ENCODE results near the gene KRT16.

KRT16 gene

DNA sequence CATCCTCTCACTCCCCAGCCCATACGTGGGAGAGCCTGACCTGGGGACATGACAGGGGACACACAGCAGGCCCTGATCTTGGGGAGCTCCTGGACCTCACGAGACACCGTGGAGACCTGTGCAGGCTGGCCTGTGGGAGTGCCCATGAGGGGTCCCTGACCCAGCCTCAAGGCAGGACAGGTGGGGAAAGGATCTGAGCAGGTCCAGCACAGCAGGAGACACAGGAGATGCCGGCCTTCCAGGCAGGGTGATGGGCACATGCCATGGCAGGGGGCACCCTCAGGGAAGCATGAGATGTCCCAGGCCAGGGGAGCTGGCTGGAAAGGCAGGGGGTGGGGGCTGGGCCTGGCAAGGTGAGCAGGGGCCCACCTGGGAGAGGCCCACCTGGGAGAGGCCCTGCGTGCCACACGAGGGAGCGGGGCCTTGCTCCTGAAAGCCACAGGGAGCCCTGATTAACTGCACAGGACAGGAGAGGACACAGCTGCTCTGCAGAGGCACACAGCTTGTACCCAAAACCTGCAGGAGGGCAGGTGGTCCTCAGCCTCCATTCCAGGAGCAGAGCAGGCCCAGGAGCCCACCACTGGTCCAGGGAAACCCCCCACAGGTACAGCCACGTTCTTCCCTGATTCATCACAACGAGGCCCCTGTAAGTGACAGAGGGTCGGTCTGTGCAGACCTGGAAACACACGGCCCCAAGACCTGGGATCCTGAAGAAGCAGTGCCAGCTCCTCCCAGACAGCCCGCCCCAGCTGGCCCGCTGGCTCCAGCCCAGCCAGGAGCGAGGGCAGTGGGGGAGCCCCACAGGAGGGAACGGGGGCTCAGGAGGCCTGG is 38.4 kb upstream of the KRT16 start:
- no peak for ATAC-seq (ENCODE audit: low read depth)
- no peak for DNase-seq (ENCODE audit: low spot score)
- peak overlapping the region; percentile 99 for H3K27ac ChIP-seq (ENCODE audit: poor library complexity, severe bottlenecking)
- peaks cover 58% of the 10 kb centered on the region for H3K4me1 ChIP-seq (ENCODE audit: insufficient read depth, poor library complexity, severe bottlenecking)
- H3K4me3 ChIP-seq (ENCODE audit: severe bottlenecking), result no peak overlapping the region
- no peaks in the 10 kb centered on the region for H3K27me3 ChIP-seq (ENCODE audit: insufficient read depth, poor library complexity, severe bottlenecking)
- no peaks in the 10 kb centered on the region for H3K36me3 ChIP-seq (ENCODE audit: low read depth)
- no peaks in the 10 kb centered on the region for H3K9me3 ChIP-seq (ENCODE audit: severe bottlenecking)
- TF ChIP-seq, protein P1, sequence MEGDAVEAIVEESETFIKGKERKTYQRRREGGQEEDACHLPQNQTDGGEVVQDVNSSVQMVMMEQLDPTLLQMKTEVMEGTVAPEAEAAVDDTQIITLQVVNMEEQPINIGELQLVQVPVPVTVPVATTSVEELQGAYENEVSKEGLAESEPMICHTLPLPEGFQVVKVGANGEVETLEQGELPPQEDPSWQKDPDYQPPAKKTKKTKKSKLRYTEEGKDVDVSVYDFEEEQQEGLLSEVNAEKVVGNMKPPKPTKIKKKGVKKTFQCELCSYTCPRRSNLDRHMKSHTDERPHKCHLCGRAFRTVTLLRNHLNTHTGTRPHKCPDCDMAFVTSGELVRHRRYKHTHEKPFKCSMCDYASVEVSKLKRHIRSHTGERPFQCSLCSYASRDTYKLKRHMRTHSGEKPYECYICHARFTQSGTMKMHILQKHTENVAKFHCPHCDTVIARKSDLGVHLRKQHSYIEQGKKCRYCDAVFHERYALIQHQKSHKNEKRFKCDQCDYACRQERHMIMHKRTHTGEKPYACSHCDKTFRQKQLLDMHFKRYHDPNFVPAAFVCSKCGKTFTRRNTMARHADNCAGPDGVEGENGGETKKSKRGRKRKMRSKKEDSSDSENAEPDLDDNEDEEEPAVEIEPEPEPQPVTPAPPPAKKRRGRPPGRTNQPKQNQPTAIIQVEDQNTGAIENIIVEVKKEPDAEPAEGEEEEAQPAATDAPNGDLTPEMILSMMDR (IDR thresholded peaks at IDR 0.05; ENCODE audit: poor library complexity, severe bottlenecking), result no peak

- no peaks in the 10 kb centered on the region for H3K27me3 ChIP-seq (ENCODE audit: insufficient read depth, poor library complexity, severe bottlenecking)
- H3K9me3 ChIP-seq (ENCODE audit: severe bottlenecking), result no peaks in the 10 kb centered on the region
- DNase-seq (ENCODE audit: low spot score) (no peak), ATAC-seq (ENCODE audit: low read depth) (no peak)
- no peak overlapping the region for H3K4me3 ChIP-seq (ENCODE audit: severe bottlenecking)
- no peaks in the 10 kb centered on the region for H3K36me3 ChIP-seq (ENCODE audit: low read depth)
- TF ChIP-seq, protein P1 (IDR thresholded peaks at IDR 0.05; ENCODE audit: poor library complexity, severe bottlenecking), result no peak
- H3K27ac ChIP-seq (ENCODE audit: poor library complexity, severe bottlenecking), result peak overlapping the region; percentile 99
- H3K4me1 ChIP-seq (ENCODE audit: insufficient read depth, poor library complexity, severe bottlenecking), result peaks cover 51% of the 10 kb centered on the region
These were observed 37.5 kb upstream of the KRT16 start for GRCh38 chr17:41649923-41650519.

DNA sequence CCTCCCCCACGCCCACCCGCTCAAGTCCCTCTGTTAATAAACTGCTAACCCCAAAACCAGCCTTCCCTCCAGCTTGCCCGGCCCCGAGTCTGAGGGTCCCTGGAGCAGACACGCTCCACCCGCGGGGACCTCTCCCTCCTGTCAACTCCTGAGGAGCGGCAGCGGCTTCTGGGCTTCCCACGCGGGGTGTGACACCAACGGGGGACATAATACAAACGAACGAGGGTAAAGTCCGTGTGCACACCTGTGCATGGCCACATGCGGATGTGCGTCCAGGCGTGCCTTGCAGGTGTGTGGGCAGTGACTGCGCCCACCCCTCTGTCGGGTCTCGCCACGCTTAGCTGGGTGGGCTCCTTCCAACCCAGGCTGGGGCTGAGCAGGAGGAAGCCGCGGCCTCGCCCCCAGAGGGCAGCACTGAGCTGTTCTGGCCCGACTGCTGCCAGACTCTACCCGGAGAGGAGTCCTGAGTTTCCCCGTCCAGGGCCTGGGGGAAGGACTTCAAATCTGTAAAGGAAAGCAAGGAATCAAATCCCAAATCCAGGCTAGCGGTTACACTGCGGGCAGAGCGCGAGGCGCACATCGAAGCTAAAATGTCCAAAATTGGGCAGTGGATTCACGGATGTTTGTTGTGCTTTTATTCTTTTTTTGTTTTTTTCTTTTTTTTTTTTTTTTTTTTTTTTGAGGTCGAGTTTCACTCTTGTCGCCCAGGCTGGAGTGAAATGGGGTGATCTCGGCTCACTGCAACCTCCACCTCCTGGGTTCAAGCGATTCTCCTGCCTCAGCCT is 36.0 kb upstream of the KRT16 start:
- ATAC-seq (ENCODE audit: low read depth), result peak; percentile 65
- H3K4me1 ChIP-seq (ENCODE audit: insufficient read depth, poor library complexity, severe bottlenecking), result peaks cover 39% of the 10 kb centered on the region
- TF ChIP-seq, protein P1 (IDR thresholded peaks at IDR 0.05; ENCODE audit: poor library complexity, severe bottlenecking), result peak; percentile 88

DNA sequence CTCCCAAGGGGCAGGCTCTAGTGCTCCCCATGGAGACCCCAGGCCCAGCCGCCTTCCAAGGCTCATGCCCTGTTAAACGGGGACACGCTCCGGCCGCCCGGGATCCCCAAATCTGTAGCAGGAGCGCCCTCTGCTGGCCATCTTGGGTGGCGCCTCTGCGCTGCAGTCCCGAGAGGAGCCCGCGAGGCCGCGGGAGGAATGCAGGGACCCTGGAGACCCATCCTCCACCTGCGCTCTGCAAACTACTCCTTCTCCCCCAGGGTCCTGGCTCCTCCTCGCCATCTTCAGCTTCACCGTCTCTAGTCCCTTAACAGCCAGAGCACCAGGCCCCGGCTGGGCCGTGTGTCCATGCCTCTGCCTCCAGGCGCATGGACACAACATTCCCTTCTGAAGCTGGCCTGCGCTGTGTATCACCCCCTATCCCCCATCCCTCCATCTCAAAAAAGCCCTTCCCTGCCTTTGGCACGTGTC is 35.4 kb upstream of the KRT16 start:
- TF ChIP-seq, protein P1 (IDR thresholded peaks at IDR 0.05; ENCODE audit: poor library complexity, severe bottlenecking), result peak; percentile 82
- peaks cover 32% of the 10 kb centered on the region for H3K4me1 ChIP-seq (ENCODE audit: insufficient read depth, poor library complexity, severe bottlenecking)
- H3K27ac ChIP-seq (ENCODE audit: poor library complexity, severe bottlenecking), result peak overlapping the region; percentile 99
- no peaks in the 10 kb centered on the region for H3K36me3 ChIP-seq (ENCODE audit: low read depth)
- no peaks in the 10 kb centered on the region for H3K9me3 ChIP-seq (ENCODE audit: severe bottlenecking)
- H3K4me3 ChIP-seq (ENCODE audit: severe bottlenecking), result no peak overlapping the region
- H3K27me3 ChIP-seq (ENCODE audit: insufficient read depth, poor library complexity, severe bottlenecking), result no peaks in the 10 kb centered on the region
- no peak for DNase-seq (ENCODE audit: low spot score)
- peak; percentile 40 for ATAC-seq (ENCODE audit: low read depth)

More for the DNA sequence above, 36.0 kb upstream of the KRT16 start:
- H3K4me3 ChIP-seq (ENCODE audit: severe bottlenecking), result no peak overlapping the region
- no peaks in the 10 kb centered on the region for H3K9me3 ChIP-seq (ENCODE audit: severe bottlenecking)
- H3K27me3 ChIP-seq (ENCODE audit: insufficient read depth, poor library complexity, severe bottlenecking), result no peaks in the 10 kb centered on the region
- H3K36me3 ChIP-seq (ENCODE audit: low read depth), result no peaks in the 10 kb centered on the region
- peak overlapping the region; percentile 99 for H3K27ac ChIP-seq (ENCODE audit: poor library complexity, severe bottlenecking)
- no peak for DNase-seq (ENCODE audit: low spot score)
